H1 (cell line): ENCODE results near the gene NAV2. TPM values are rescaled to one million over a fixed set of nuclear protein-coding genes. Genes with fewer than 3 reads are reported as not detected.

ENCODE experiments used
- ASH2L ChIP-seq: fragments of 200-600, 300-600 bp; sonication (generic); IDR thresholded peaks from one replicate; pipeline ENCODE4 v1.7.1; 2017; ENCODE audit warnings: low read length
- BACH1 ChIP-seq: IDR thresholded peaks from 2 replicates; pipeline ENCODE4 v1.6.1; 2012; ENCODE audit warnings: low read length, improper control_type of control experiment
- CBX8 ChIP-seq: fragments of 300-800, 300-1000 bp; sonication (generic); IDR thresholded peaks from 2 replicates; pipeline ENCODE4 v1.7.1; 2016; ENCODE audit warnings: low read depth, low read length, borderline replicate concordance
- CHD1 ChIP-seq: IDR thresholded peaks from 2 replicates; pipeline ENCODE4 v1.6.1; 2012; ENCODE audit warnings: low read depth, low read length, improper control_type of control experiment
- CTBP2 ChIP-seq: IDR thresholded peaks from 2 replicates; pipeline ENCODE4 v1.7.0; 2011; ENCODE audit warnings: borderline replicate concordance, mild to moderate bottlenecking, moderate library complexity, mixed read lengths, low read length; ENCODE audit not compliant: insufficient read depth, insufficient read length
- CTCF ChIP-seq, 3 experiments: IDR thresholded peaks; 1 replicate in 2 of 3; 2 replicates in 1 of 3; pipeline versions ENCODE4 v1.5.1 to v1.6.1; 2011; ENCODE audit warnings: low read length in 3 of 3, mild to moderate bottlenecking in 3 of 3, inconsistent platforms in 2 of 3, low read depth in 1 of 3, moderate library complexity in 1 of 3; ENCODE audit not compliant: insufficient read depth in 1 of 3; ENCODE audit errors: control extremely low read depth in 1 of 3
- EZH2 ChIP-seq: fragments of 200-600 bp; sonication (generic); IDR thresholded peaks from 2 replicates; pipeline ENCODE4 v1.7.1; 2012; ENCODE audit warnings: low read depth, mild to moderate bottlenecking, moderate library complexity, low read length, inconsistent platforms; ENCODE audit not compliant: severe bottlenecking
- GABPA ChIP-seq: IDR thresholded peaks from 2 replicates; pipeline ENCODE4 v1.6.1; 2011; ENCODE audit warnings: mild to moderate bottlenecking, low read length, moderate library complexity, borderline replicate concordance; ENCODE audit not compliant: insufficient read depth
- JUN ChIP-seq: IDR thresholded peaks from 2 replicates; pipeline ENCODE4 v1.6.1; 2011; ENCODE audit warnings: low read depth, mild to moderate bottlenecking, improper control_type of control experiment, low read length
- JUND ChIP-seq: IDR thresholded peaks from 2 replicates; pipeline ENCODE4 v1.6.1; 2011; ENCODE audit warnings: mild to moderate bottlenecking, improper control_type of control experiment, low read length
- MAFK ChIP-seq: IDR thresholded peaks from 2 replicates; pipeline ENCODE4 v1.6.1; 2012; ENCODE audit warnings: low read depth, mild to moderate bottlenecking, improper control_type of control experiment, low read length
- NRF1 ChIP-seq: IDR thresholded peaks from 2 replicates; pipeline ENCODE4 v1.6.1; 2011; ENCODE audit warnings: mild to moderate bottlenecking, low read depth, low read length, improper control_type of control experiment
- POLR2AphosphoS5 ChIP-seq: IDR thresholded peaks from 2 replicates; pipeline ENCODE4 v1.6.1; 2011; ENCODE audit warnings: low read depth, low read length
- RAD21 ChIP-seq, 2 experiments: IDR thresholded peaks in 1 of 2; conservative IDR thresholded peaks in 1 of 2; 2 replicates each; pipeline ENCODE4 v1.6.1; 2011; ENCODE audit warnings: low read depth in 2 of 2, low read length in 2 of 2, improper control_type of control experiment in 1 of 2, inconsistent platforms in 1 of 2, mild to moderate bottlenecking in 1 of 2, moderate library complexity in 1 of 2
- RBBP5 ChIP-seq: IDR thresholded peaks from 2 replicates; pipeline ENCODE4 v1.7.1; 2012; ENCODE audit warnings: low read depth, mild to moderate bottlenecking, inconsistent platforms, low read length, moderate library complexity, borderline replicate concordance
- SAP30 ChIP-seq: fragments of 300-600 bp; sonication (generic); IDR thresholded peaks from 2 replicates; pipeline ENCODE4 v1.7.1; 2012; ENCODE audit warnings: low read length, moderate library complexity, mild to moderate bottlenecking, inconsistent platforms; ENCODE audit not compliant: insufficient read depth, insufficient replicate concordance
- SUZ12 ChIP-seq: fragments of 200-600 bp; sonication (generic); IDR thresholded peaks from 2 replicates; pipeline ENCODE4 v1.6.1; 2012; ENCODE audit warnings: mild to moderate bottlenecking, inconsistent platforms, low read length, moderate library complexity, mixed read lengths
- TAF1 ChIP-seq: IDR thresholded peaks from 2 replicates; pipeline ENCODE4 v1.6.1; 2011; ENCODE audit warnings: mild to moderate bottlenecking, low read depth, low read length
- TBP ChIP-seq: IDR thresholded peaks from 2 replicates; pipeline ENCODE4 v1.6.1; 2011; ENCODE audit warnings: low read depth, low read length, improper control_type of control experiment
- TCF12 ChIP-seq: IDR thresholded peaks from 2 replicates; pipeline ENCODE4 v1.6.1; 2011; ENCODE audit warnings: low read depth, mild to moderate bottlenecking, low read length
- ZNF274 ChIP-seq: IDR thresholded peaks from 2 replicates; pipeline ENCODE4 v1.7.0; 2012; ENCODE audit warnings: low read length, borderline replicate concordance; ENCODE audit errors: extremely low read depth
- polyA plus RNA-seq, 7 experiments: library from polyadenylated mRNA; depleted of rRNA in 3 of 7; stranded (reverse) in 5 of 7; unstranded in 2 of 7; fragments of >200 nt in 5 of 7; fragments of 200-250 nt in 2 of 7; gene quantifications; 1 replicate in 5 of 7; 2 replicates in 1 of 7; 4 replicates in 1 of 7; pipeline versions ENCODE4 v1.2.1 to v1.2.3, GENCODE V29; 2011 to 2013; ENCODE audit warnings: missing spikeins in 2 of 7, mixed read lengths in 2 of 7
- total RNA-seq: library from RNA; stranded (reverse); fragmentation: NEBNext Ultra II Directional; extraction: Animal tissue kit (Norgen Biotek cat#: 25700); gene quantifications from 2 replicates; pipeline ENCODE4 v1.2.1, GENCODE V29; 2021

NAV2 gene
- total and polyA plus RNA-seq, 2 of the 8 experiments (the other 6 are each of a cell fraction or from before 2014, with no cell fraction given): 35.6 to 73.6 TPM

- TF ChIP-seq SAP30 (no peak), RBBP5 (no peak), ZNF274 (no peak), EZH2 (peak; percentile 63), BACH1 (no peak), MAFK (no peak), CBX8 (no peak), TCF12 (no peak), RAD21 (IDR thresholded peaks at IDR 0.05 in 1 of 2, conservative IDR thresholded peaks at IDR 0.05 in 1 of 2; ENCODE audit: low read depth in 2 of 2, low read length in 2 of 2) (peak; percentile 83 to 85), CTCF (IDR thresholded peaks at IDR 0.05; ENCODE audit: control extremely low read depth in 1 of 3, insufficient read depth in 1 of 3, low read depth in 1 of 3, low read length in 3 of 3) (peak; percentile 72 to 84 (median 80)), NRF1 (no peak), GABPA (peak; percentile 27; the same call in 1 of the 2 replicates), TAF1 (peak; percentile 35; the same call in 1 of the 2 replicates), SUZ12 (peak; percentile 79), TBP (peak; percentile 53; the same call in 1 of the 2 replicates), CTBP2 (no peak), POLR2AphosphoS5 (no peak), JUN (no peak), ASH2L (peak; percentile 58), CHD1 (no peak), JUND (no peak)
- TF ChIP-seq, all 59 proteins: peak for 10
Measured at GRCh38 chr11:20131788-20132666, 419.4 kb downstream of the NAV2 start (continued).
